ENCODE results near the gene SLC22A17.
"Not testable (repeated sequence)": the region's sequence is repeated elsewhere in the genome, so short reads cannot be mapped to it uniquely, and the experiment has no call there.

SLC22A17 gene

DNA sequence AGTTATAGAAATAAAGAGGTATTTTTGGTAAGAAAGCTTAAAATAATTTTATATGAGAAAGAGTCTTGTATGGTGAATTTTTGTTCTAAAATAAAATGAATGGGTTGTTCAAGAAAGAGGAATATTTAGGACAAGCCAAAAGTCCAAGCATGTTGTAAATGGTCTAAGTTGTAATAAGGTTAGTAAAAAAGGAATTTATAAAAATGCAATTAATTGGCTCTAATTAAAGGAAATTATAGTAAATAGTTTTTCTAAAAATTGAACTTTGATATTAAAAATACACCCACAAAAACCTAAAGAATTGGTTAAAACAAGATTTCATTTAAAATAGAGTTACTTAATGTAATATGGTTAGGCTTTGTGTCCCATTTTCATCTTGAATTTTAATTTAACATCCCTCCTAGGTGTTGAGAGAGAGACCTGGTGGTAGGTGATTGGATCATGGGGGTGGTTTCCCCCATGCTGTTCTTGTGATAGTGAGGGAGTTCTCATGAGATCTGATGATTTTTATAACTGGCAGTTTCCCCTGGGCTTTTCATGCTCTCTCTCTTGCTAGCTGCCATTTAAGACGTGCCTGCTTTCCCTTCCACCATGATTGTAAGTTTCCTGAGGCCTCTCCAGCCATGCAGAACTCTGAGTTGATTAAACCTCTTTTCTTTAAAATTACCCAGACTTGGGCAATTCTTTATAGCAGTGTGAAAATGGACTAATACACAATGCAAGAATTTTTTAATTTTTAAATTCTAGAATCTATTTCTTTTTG is 13.0 kb downstream of the SLC22A17 start:
- no peak for DNase-seq

DNA sequence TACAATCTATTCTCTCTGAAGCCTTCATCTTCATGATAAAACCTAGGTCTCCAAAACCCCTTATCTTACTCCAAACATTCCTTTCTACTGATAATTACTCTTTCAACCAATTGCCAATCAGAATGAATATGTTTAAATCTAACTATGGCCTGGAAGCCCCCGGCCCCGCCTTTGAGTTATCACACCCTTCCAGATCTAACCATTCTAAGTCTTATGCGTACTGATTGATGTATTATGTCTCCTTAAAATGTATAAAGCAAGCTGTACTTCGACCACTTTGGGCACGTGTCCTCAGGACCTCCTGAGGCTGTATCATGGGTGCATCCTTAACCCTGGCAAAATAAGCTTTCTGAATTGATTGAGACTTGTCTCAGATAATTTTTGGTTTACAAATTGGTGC is 17.1 kb downstream of the SLC22A17 start:
- DNase-seq = no peak

DNA sequence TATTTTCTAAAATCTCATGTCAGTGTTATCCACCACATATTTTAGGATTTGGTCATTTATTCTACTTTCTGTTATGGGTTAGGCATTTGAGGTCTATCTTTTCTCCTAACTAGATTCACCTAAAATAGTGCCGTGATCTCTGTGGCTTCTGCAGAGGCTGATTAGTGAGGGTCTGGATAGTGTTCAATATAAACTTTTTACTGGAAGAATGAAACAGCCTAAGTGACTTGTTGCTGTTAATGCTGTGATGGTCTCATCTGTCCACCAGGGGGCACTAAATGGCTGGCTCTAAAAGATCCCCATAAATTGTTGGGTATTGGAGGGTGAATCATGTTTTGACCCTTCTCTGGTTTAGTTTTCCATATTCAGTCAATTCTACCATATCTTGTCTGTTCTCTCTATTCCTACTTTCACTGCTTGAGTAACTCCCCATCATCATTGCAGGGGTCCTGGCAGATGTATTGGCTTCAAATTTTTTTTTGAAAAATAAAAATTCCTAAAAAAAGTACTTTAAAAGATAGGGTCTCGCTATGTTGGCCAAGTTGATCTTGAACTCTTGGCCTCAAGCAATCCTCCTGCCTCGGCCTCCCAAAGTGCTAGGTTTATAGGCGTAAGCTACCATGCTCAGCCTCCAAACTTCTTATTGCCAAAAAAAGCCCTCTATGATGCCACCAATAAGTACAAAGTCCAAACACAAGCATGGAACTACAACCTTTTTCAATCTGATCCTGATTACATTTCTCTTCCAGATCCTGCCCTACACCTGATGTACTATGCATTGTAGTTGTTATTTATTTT is 24.5 kb downstream of the SLC22A17 start:
- DNase-seq = peak; percentile 76 to 84 (median 81)

DNA sequence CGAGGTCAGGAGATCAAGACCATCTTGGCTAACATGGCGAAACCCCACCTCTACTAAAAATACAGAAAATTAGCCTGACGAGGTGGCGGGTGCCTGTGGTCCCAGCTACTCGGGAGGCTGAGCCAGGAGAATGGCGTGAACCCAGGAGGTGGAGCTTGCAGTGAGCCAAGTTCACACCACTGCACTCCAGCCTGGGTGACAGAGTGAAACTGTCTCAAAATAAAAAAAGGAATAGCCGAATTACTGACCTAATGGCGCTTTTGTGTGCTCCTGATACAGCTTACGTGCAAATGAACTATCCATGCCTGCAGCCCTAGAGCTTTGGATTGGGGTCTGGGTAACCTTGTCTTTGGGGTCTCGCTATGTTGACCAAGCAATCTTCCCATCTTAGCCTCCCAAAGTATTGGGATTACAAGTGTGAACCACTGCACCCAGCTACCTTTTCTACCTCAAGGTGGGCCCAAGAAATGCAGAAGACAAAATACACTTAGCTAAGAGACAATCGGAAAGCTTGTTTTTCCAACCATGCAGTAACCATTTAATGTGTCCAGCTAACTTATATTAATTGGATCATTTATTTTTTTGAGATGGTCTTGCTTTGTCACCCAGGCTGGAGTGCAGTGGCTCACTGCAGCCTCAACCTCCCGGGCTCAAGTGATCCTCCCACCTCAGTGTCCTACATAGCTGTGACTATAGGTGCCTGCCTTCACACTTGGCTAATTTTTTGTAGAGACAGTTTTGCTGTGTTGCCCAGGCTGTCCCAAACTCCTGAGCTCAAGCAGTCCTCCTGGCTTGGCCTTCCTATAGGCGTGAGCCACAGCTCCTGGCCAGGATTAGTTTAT is 26.0 kb downstream of the SLC22A17 start:
- DNase-seq = no peak

DNA sequence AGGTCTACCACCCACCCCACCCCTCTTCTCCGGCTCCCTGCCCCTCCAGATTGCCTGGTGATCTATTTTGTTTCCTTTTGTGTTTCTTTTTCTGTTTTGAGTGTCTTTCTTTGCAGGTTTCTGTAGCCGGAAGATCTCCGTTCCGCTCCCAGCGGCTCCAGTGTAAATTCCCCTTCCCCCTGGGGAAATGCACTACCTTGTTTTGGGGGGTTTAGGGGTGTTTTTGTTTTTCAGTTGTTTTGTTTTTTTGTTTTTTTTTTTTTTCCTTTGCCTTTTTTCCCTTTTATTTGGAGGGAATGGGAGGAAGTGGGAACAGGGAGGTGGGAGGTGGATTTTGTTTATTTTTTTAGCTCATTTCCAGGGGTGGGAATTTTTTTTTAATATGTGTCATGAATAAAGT is 26.9 kb downstream of the SLC22A17 start:
- not testable (repeated sequence) for DNase-seq

DNA sequence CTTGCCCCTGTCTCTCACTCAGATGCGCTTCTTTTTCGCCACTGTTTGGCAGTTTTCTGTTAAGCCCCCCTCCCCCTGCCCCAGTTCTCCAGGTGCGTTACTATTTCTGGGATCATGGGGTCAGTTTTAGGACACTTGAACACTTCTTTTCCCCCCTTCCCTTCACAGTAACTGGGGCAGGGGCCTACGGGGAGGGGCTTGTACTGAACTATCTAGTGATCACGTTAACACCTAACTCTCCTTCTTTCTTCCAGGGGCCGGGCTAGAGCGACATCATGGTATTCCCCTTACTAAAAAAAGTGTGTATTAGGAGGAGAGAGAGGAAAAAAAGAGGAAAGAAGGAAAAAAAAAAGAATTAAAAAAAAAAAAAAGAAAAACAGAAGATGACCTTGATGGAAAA is 27.7 kb downstream of the SLC22A17 start:
- DNase-seq = no peak

DNA sequence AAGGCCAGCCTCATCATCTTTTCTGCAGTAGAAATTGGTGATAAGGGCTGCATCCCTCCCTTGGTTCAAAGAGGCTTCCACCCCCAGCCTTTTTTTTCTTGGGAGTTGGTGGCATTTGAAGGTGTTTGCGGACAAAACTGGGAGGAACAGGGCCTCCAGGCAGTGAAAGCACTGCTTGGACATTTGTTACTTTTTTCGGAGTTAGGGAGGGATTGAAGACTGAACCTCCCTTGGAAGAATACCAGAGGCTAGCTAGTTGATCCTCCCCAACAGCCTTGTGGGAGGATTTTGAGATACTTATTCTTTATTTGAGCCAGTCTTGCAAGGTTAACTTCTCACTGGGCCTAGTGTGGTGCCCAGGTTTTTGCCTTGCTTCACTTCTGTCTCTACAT is 28.2 kb downstream of the SLC22A17 start:
- DNase-seq = no peak

DNA sequence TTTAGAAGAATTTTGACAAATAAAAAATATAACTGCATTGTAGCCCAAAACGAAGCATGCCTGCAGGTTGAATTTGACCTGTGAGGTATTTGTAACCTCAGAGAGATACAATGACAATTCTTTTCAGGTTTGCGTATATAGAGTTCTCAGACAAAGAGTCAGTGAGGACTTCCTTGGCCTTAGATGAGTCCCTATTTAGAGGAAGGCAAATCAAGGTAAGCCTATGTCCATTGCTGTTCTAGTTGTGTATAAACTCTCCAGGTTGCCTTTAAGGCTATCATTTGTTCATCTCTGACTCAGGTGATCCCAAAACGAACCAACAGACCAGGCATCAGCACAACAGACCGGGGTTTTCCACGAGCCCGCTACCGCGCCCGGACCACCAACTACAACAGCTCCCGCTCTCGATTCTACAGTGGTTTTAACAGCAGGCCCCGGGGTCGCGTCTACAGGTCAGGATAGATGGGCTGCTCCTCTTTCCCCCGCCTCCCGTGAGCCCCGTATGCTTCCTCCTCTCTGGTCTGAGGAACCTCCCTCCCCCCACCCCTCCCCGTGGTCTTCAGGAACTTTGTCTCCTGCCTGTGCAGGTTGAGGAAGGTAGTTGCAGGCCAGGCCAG is 28.7 kb downstream of the SLC22A17 start:
- no peak for DNase-seq

DNA sequence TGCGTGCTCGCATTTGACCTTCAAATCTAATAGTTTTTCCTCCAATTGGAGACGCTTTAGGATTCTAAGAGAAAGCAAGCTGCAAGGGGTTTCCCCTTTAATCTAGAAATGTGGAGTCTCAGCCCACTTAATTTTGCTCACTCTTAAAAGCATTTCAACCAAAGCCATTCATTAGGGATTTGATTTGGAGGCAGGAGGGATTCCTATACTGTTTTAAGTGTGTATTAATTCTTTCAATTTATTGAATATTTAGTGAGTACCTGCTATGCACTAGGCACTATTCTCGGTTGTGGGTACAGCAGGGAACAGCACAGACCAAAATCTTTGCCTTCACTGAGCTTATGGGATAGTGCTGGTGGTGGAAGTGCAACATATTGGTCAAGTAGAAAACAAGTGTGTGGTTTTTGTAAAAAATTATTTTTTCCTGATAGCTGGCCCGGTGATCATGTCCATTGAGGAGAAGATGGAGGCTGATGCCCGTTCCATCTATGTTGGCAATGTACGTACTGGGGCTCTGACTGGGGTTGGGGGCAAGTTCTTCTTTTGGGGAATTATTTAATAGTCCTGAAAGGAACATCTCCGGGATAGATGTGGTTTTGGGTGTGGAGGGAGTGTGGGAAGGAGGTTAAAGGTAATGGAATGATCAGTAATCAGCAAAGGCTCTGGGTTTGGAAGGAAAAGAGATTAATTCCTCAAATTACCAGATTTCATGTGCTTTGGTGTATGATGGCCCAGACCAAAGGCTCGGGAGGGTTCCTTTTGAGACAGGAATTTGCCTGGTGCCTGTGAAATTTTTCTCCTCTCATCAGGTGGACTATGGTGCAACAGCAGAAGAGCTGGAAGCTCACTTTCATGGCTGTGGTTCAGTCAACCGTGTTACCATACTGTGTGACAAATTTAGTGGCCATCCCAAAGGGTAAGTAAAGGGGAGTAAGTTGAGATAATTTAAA is 29.8 kb downstream of the SLC22A17 start:
- peak in 1 of 4 experiments; percentile 13 for DNase-seq

DNA sequence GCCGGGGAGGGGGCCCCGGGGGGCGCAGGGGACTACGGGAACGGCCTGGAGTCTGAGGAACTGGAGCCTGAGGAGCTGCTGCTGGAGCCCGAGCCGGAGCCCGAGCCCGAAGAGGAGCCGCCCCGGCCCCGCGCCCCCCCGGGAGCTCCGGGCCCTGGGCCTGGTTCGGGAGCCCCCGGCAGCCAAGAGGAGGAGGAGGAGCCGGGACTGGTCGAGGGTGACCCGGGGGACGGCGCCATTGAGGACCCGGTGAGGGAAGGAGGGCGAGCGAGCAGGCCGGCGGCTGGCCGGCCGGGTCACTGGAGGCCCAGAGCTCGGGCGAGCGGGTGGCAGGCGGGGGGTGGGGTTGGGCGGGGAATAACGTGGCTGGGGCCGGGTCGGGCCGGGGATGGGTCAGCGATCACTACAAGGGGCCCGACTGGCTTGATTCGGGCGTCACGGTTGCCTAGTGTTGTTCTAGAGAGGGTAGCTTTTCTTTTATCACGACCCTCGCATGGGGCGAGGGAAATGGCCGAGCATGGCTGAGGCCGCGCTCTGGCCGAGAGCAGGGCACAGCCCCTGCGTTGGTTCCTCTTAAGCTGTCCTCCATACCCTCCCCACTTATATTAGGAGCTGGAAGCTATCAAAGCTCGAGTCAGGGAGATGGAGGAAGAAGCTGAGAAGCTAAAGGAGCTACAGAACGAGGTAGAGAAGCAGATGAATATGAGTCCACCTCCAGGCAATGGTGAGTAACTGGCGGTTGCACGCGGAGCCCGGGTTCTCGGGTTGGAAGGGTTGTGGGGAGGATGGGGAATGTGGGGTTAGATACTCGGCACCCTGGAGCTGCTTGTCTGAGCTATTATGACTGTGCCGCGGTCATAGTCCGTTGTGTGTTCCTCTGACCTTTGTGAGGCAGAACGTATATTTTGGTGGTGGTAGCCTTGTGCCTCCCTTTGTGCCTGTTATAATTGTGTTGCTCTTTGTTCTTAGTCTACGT is 30.8 kb downstream of the SLC22A17 start:
- DNase-seq = peak; percentile 43 to 72 (median 57)

DNA sequence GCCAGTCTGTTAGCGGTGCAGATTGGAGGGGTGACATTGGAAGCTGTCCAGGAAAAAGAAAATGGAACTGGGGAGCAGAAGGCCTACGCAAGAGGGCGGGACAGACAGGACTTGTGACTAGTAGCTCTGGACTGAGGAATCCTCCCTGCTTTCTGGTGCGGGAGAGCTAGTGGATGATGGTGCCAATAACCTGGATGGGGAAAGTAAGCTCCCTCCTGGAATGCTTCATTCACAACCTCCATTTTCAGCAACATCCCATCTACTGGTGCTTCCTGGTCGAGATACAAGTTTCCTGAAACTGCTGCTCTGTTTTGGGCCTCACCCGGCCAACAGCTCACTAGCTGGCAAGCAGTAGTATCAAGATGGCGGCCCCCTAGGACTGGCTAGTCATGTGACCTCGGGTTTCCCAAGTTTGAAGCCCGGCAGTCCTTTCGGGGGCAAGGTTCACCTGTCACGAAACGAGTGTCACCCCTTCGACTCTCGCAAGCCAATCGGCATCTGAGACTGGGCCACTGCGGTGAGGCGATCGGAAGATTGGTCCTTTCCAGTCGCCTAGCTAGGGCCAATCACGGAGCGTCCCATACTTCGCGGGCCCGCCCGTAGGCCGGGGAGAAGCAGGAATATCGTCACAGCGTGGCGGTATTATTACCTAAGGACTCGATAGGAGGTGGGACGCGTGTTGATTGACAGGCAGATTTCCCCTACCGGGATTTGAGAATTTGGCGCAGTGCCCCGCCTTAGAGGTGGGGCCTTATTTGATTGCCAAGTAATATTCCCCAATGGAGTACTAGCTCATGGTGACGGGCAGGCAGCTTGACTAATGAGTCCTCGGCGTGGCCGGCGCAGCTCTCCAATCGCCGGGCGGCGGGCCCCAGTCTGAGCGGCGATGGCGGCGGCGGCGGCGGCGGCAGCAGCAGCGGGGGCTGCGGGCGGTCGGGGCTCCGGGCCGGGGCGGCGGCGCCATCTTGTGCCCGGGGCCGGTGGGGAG is 31.8 kb downstream of the SLC22A17 start, which contains the start of gene PABPN1:
Gene PABPN1 (plus strand): TSS at position 874 of the 988 bp plus-strand sequence. CDS start 13 bp downstream, at position 887.
- peak; percentile 99 to 100 (median 100) for DNase-seq

DNA sequence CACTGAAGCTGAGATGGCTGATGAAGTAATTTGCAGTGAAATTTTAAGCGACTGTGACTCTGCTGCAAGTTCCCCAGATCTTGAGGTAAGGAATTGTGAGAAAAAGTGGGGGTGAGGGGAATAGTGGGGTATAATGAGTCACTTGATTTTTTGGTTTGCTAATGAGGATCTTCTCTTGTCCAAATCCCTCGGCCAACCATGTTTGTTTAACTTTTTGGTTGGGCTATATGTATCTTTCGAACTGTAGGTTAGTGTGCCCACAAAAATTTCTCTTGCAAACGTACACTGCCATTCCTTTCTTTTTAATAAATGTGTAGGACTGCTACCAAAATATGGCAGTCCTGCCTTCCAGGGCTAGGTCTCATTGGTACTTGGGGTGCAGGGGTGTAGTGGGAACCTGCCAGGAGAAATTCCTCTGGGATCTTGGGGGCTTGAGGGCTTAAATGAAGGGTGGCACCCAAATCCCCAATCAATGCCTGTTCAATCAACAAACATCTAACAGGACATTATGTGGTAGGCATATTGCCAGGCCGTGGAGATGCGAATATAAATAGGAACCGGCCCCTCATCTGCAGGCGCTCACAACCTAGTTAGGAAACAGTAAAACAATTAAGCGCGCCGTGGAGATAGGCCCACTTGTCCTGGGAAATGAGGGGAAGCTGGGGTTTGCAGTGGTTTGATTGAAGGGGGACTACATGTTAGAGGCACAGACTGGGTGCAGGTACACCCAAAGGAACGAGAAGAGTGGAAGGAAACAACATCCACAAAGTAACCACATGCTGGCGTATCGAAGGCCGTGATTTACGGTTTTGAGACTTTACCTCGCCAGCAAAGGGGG is 32.7 kb downstream of the SLC22A17 start:
- DNase-seq = no peak

DNA sequence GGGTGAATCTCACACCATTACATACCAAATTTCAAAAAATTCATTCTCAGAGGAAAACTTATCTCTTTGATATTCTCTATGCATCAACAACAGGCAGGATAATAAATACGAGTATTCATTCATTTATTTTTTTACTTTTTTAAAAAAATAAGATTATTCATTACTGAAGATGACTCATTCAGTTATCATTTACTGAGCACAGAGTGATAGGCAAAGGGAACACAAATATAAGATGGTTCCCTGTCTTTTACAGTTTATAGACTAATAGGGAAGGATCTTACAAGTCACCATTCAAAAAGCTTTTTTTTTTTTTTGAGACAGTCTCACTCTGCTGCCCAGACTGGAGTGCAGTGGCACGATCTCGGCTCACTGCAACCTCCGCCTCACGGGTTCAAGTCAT is 36.4 kb downstream of the SLC22A17 start:
- DNase-seq = no peak

DNA sequence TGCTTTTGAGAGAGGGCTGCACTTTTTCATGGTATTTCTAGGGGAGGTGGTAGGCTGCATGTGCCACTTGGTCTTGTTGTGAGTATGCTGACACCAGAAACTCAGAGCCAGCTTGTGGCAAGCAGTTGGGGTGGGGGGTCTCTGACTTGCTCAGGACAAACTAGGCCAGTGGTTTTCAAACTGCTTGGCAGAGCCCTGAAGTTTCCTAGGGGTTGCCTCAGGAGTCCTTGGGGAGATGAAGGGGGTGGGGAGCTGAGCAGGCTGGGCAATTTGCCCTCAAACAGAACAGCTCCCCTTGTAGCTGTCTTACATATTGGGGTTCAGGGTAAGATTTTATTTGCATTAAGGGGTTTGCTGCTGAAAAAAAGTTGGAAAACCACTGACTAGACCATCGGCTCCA is 42.1 kb downstream of the SLC22A17 start:
- DNase-seq = no peak

DNA sequence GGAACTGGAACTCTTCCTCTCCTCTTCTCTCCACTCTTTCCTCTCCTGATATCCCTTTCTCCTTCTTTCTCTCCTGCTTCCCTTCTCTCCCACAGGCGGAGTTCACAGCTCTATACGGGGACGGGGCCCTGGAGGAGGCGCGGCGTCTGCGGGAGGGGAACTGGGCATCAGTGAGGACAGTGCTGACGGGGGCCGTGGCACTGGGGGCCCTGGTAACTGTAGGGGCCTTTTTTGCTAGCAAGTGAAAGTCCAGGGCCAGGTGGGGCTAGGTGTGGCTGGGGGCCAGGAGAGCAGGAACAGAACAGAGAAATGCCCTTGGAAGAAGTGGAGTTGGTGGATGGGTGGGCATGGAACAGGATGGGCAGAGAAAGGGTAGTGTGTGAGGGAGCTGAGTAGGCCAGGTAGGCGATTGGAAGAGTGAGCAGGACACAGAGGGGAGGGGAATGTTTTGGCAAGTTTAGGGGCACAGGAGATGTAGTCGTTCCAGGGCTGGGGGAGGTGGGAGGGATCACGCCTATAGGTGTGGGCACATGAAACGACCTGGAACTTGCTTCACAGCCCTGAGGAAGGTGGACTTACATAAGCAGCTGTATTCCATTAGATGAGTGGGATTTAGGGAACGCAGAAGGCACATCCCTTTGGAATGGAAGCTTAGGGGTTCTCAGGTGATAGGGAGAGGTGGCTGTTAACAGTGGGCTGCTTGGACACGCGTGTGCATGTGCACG is 43.8 kb downstream of the SLC22A17 start:
- no peak for DNase-seq

DNA sequence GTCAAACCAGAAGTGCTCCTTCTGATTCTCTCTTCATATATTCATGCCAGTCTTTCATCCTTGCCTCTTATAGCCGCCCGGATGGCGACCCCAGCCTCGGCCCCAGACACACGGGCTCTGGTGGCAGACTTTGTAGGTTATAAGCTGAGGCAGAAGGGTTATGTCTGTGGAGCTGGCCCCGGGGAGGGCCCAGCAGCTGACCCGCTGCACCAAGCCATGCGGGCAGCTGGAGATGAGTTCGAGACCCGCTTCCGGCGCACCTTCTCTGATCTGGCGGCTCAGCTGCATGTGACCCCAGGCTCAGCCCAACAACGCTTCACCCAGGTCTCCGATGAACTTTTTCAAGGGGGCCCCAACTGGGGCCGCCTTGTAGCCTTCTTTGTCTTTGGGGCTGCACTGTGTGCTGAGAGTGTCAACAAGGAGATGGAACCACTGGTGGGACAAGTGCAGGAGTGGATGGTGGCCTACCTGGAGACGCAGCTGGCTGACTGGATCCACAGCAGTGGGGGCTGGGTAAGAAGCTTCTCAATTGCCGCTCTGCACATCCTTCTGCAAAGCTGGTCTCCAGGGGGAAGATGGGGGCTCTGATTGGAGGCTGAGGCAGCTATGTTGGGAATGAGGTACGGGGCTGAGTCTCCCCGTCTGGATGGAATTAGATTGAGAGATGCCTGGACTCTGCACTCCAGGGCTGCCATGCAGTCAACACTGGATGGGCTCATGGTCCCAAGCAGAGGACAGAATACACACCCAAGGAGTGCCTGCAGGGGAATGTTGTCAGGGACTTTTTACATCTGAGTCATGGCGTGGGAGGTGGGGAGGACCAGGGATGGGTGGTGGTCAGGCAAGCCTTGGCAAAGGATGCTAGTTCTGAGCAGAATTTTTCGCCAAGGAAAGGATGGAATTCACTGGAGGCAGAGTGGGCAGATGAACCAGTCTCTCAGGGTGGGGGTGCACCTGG is 44.7 kb downstream of the SLC22A17 start:
- DNase-seq = peak in 1 of 4 experiments; percentile 9
